Smooth muscle cell (in vitro differentiated cells): ENCODE results near the gene HOXD13. TPM values are rescaled to one million over a fixed set of nuclear protein-coding genes. Genes with fewer than 3 reads are reported as not detected.
A peak's percentile ranks its signal among the peaks of the same experiment; 100 is the strongest.

Source experiments
- DNase-seq: peaks from one replicate; lab custom pipeline; 2025; ENCODE audit not compliant: unreplicated experiment; lab: John Stamatoyannopoulos, UW
- H2AFZ ChIP-seq: fragments of 200-600 bp; sonication (generic); 2 replicates; pipeline ENCODE4 v1.6.0; 2016; ENCODE audit warnings: antibody characterized with exemption, low read depth, mild to moderate bottlenecking
- H3F3A ChIP-seq: fragments of 200-600 bp; sonication (generic); 2 replicates; pipeline ENCODE4 v1.6.0; 2017; ENCODE audit warnings: antibody characterized with exemption, low read depth
- H3K27ac ChIP-seq: fragments of 200-600 bp; sonication (generic); 2 replicates; pipeline ENCODE4 v1.5.1; 2016; ENCODE audit warnings: low read depth, mild to moderate bottlenecking
- H3K27me3 ChIP-seq: fragments of 200-600 bp; sonication (generic); 2 replicates; pipeline ENCODE4 v1.6.1; 2016; ENCODE audit warnings: low read depth, mild to moderate bottlenecking
- H3K36me3 ChIP-seq: fragments of 200-600 bp; sonication (generic); 2 replicates; pipeline ENCODE4 v1.5.1; 2016; ENCODE audit warnings: low read depth
- H3K4me1 ChIP-seq: fragments of 200-600 bp; sonication (generic); 2 replicates; pipeline ENCODE4 v1.5.1; 2016; ENCODE audit warnings: low read depth
- H3K4me2 ChIP-seq: fragments of 200-600 bp; sonication (generic); 2 replicates; pipeline ENCODE4 v1.6.0; 2016; ENCODE audit warnings: mild to moderate bottlenecking
- H3K4me3 ChIP-seq: fragments of 200-600 bp; sonication (generic); 2 replicates; pipeline ENCODE4 v1.5.1; 2016; ENCODE audit warnings: mild to moderate bottlenecking
- H3K79me2 ChIP-seq: fragments of 200-600 bp; sonication (generic); 2 replicates; pipeline ENCODE4 v1.6.0; 2016; ENCODE audit warnings: low read depth, mild to moderate bottlenecking
- H3K9ac ChIP-seq: fragments of 200-600 bp; sonication (generic); 2 replicates; pipeline ENCODE4 v1.6.0; 2016; ENCODE audit warnings: low read depth
- H3K9me3 ChIP-seq: fragments of 200-600 bp; sonication (generic); replicated peaks from 2 replicates; pipeline ENCODE4 v1.5.1; 2016; ENCODE audit warnings: low read depth
- H4K20me1 ChIP-seq: fragments of 200-600 bp; sonication (generic); 2 replicates; pipeline ENCODE4 v1.6.0; 2016; ENCODE audit warnings: low read depth
- WGBS: methylation state at CpG from one replicate; pipeline ENCODE4 v1.1.7; 2016; ENCODE audit warnings: low lambda C conversion rate; 5-methylcytosine and 5-hydroxymethylcytosine counted together
- polyA plus RNA-seq: library from polyadenylated mRNA; unstranded; fragments of >200 nt; fragmentation: Nextera tagmentation; extraction: Ambion mirVana; gene quantifications from 2 replicates; pipeline ENCODE4 v1.2.1, GENCODE V29; 2016
- total RNA-seq: library from RNA; depleted of rRNA; stranded (reverse); fragments of >200 nt; gene quantifications from 2 replicates; pipeline ENCODE4 v1.2.3, GENCODE V29; 2014
- TF ChIP-seq, protein P1 (sequence below): fragments of 200-600 bp; sonication (generic); IDR thresholded peaks from 2 replicates; pipeline ENCODE4 v1.5.1; 2017; ENCODE audit warnings: borderline replicate concordance, mild to moderate bottlenecking, antibody characterized with exemption; ENCODE audit not compliant: insufficient read depth, poor library complexity, severe bottlenecking

Gene HOXD13
- total and polyA plus RNA-seq, 2 experiments from 2014 or later = 0.31 to 1.9 TPM

DNA sequence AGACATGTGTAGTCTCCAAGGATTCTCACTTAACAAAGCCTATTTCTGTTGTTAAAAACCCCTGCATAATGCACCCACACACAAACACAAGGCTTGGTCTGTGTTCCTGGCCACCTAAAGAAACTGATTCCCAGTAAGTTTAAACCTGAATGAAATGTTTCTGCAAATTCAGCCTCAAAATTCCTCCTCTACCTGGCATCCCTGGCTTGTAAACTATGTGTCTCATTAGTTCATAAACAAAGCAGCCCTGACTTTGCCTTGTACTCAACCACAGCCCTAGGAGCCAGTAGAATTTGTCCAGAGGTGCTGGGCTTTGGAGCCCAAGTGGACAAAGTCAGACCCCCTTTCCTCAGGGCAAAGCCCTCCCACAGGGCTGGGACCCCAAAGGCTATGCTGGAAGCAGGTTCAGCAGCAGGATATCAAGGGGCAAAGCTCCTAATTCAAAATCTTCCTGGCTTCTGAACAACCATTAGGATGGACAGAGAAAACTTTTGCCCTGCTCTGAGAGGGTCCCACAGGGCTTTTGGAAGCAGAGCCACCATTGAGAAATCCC, 2.6 kb upstream of the HOXD13 start:
- Histone ChIP-seq H3F3A (no peaks in the 10 kb centered on the region), H3K9ac (no peak overlapping the region), H2AFZ (no peak overlapping the region), H3K27me3 (peaks cover 100% of the 10 kb centered on the region), H3K4me1 (peaks cover 17% of the 10 kb centered on the region), H3K79me2 (no peaks in the 10 kb centered on the region), H4K20me1 (no peaks in the 10 kb centered on the region), H3K27ac (no peak overlapping the region), H3K9me3 (no peaks in the 10 kb centered on the region), H3K36me3 (no peaks in the 10 kb centered on the region), H3K4me2 (no peak overlapping the region), H3K4me3 (no peak overlapping the region)
- no peak for DNase-seq
- TF ChIP-seq, protein P1, sequence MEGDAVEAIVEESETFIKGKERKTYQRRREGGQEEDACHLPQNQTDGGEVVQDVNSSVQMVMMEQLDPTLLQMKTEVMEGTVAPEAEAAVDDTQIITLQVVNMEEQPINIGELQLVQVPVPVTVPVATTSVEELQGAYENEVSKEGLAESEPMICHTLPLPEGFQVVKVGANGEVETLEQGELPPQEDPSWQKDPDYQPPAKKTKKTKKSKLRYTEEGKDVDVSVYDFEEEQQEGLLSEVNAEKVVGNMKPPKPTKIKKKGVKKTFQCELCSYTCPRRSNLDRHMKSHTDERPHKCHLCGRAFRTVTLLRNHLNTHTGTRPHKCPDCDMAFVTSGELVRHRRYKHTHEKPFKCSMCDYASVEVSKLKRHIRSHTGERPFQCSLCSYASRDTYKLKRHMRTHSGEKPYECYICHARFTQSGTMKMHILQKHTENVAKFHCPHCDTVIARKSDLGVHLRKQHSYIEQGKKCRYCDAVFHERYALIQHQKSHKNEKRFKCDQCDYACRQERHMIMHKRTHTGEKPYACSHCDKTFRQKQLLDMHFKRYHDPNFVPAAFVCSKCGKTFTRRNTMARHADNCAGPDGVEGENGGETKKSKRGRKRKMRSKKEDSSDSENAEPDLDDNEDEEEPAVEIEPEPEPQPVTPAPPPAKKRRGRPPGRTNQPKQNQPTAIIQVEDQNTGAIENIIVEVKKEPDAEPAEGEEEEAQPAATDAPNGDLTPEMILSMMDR = no peak

DNA sequence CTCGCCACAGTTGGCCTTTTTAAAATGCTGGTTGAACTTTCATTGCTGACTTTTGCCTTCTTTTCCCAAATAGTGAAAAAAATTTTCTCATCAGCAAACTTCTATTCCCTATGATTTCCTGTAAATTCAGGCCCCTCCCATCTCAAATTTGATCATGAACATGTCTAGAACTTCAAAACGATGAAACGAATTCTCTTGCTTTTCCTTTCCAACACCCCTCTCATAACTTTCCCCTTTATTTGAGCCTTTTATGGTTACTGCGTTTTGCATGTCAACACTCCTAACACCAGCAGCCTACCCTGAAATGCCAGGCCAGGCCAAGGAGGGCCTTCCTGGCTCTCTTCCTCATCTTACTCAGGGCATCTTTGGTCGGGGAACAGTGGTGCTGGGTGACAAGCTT, 1.7 kb upstream of the HOXD13 start:
- Histone ChIP-seq H3K9me3 (no peaks in the 10 kb centered on the region), H3K4me1 (peaks cover 7% of the 10 kb centered on the region), H3K27me3 (peaks cover 100% of the 10 kb centered on the region), H3K4me3 (no peak overlapping the region), H3K36me3 (no peaks in the 10 kb centered on the region), H4K20me1 (no peaks in the 10 kb centered on the region), H3K4me2 (no peak overlapping the region), H3K79me2 (no peaks in the 10 kb centered on the region), H3K27ac (no peak overlapping the region), H3F3A (no peaks in the 10 kb centered on the region), H3K9ac (no peak overlapping the region), H2AFZ (no peak overlapping the region)
- TF ChIP-seq, protein P1 = no peak
- WGBS = 46% methylated on average over 5 of the region's 5 CpGs
- no peak for DNase-seq

DNA sequence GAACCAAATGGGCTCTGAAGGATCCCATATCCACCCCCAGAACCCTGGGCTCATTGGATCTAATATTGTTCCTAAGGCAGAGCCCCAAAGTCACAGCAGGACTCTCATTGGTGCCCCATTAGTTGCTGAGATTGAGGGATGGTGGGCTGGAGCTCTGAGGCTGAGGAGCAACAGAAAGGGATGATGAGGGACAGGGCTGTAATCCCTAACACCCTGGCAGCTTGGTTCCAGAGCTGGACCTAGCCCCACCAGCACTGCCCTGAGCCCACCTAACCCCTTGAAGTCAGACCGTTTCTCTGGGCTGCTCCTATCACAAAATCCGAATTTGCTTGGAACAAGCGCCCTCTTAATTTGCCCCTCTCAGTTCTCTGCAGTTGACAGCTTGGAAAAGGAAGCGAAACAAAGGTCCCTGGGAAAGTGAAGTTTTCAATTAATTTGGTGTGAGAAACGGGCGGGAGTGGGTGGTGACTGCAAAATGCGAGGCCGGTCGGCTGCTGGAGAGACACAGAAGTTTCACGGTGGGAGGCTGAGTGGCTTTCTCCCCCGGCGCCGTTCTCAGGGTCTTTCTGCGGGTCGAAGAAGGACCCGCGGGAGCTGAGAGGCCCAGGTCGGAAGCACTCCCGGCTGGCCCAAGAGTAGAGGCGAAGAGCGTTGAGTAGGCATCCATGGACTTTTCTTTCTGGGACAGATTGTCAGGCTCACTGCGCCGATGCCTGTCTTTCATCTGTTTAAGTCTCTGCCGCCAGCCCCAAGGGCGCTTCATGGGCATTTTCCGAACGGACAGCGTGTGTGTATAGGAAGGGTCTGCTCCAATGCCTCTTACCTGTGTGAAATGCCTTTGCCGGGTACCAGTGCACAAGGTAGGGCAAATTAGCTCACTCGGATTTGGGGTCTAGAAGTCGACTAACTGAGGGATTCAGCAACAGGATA, 927 bp upstream of the HOXD13 start:
- Histone ChIP-seq H3K36me3 (no peaks in the 10 kb centered on the region), H3K79me2 (no peaks in the 10 kb centered on the region), H3F3A (no peaks in the 10 kb centered on the region), H3K27ac (no peak overlapping the region), H3K9ac (no peak overlapping the region), H2AFZ (no peak overlapping the region), H3K9me3 (no peaks in the 10 kb centered on the region), H3K4me3 (peak overlapping the region; percentile 13), H3K27me3 (peaks cover 100% of the 10 kb centered on the region), H4K20me1 (no peaks in the 10 kb centered on the region), H3K4me2 (no peak overlapping the region), H3K4me1 (peaks cover 5% of the 10 kb centered on the region)
- DNase-seq = no peak
- TF ChIP-seq, protein P1 = no peak
- 11% methylated on average over 30 of the region's 31 CpGs for WGBS
